Measurements from ENCODE around the gene CCDC136.

DNA sequence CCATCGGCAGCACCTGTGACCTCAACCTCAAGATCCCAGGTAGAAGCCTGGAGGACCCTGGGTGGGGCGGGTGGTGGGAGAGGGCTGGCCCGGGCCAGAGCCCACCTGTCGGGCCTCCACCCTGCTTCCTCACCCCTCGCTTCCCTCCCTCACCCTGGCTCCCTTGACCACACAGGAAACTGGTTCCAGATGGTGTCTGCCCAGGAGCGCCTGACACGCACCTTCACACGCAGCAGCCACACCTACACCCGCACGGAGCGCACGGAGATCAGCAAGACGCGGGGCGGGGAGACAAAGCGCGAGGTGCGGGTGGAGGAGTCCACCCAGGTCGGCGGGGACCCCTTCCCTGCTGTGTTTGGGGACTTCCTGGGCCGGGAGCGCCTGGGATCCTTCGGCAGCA lies 62.0 kb downstream of the CCDC136 start:
- TF ChIP-seq ZFP3 (CRISPR knock-in tag; IDR thresholded peaks at IDR 0.05) (no peak), ZFP30 (CRISPR knock-in tag; IDR thresholded peaks at IDR 0.05) (no peak), BACH2 (CRISPR knock-in tag; IDR thresholded peaks at IDR 0.05; ENCODE audit: borderline replicate concordance) (no peak), RARB (CRISPR knock-in tag; IDR thresholded peaks at IDR 0.05) (no peak), CREB5 (CRISPR knock-in tag; IDR thresholded peaks at IDR 0.05; ENCODE audit: low read depth) (no peak), ARNTL (CRISPR knock-in tag; IDR thresholded peaks at IDR 0.05; ENCODE audit: borderline replicate concordance, low read depth) (no peak), ZNF8 (CRISPR knock-in tag; IDR thresholded peaks at IDR 0.05) (no peak), TCF4 (CRISPR knock-in tag; IDR thresholded peaks at IDR 0.05; ENCODE audit: borderline replicate concordance) (no peak), POU6F1 (CRISPR knock-in tag; IDR thresholded peaks at IDR 0.05; ENCODE audit: borderline replicate concordance, low read depth) (no peak), PPARA (CRISPR knock-in tag; IDR thresholded peaks at IDR 0.05; ENCODE audit: borderline replicate concordance) (no peak), ZNF70 (CRISPR knock-in tag; IDR thresholded peaks at IDR 0.05) (no peak)
- TF ChIP-seq, protein P1, sequence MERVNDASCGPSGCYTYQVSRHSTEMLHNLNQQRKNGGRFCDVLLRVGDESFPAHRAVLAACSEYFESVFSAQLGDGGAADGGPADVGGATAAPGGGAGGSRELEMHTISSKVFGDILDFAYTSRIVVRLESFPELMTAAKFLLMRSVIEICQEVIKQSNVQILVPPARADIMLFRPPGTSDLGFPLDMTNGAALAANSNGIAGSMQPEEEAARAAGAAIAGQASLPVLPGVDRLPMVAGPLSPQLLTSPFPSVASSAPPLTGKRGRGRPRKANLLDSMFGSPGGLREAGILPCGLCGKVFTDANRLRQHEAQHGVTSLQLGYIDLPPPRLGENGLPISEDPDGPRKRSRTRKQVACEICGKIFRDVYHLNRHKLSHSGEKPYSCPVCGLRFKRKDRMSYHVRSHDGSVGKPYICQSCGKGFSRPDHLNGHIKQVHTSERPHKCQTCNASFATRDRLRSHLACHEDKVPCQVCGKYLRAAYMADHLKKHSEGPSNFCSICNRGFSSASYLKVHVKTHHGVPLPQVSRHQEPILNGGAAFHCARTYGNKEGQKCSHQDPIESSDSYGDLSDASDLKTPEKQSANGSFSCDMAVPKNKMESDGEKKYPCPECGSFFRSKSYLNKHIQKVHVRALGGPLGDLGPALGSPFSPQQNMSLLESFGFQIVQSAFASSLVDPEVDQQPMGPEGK (CRISPR knock-in tag; IDR thresholded peaks at IDR 0.05; ENCODE audit: borderline replicate concordance): no peak

Measured in SK-N-SH treated with all-trans-retinoic acid at 6 μM for 48 hours (cell line).